Mesenteric fat pad (tissue), 1 donor: Measurements from ENCODE around the gene MXRA7. TPM values are rescaled to one million over a fixed set of nuclear protein-coding genes. Genes with fewer than 3 reads are reported as not detected.
"Not testable (repeated sequence)": the region's sequence is repeated elsewhere in the genome, so short reads cannot be mapped to it uniquely, and the experiment has no call there.

Experiments used
- DNase-seq: peaks from one replicate; pipeline ENCODE4 v3.0.0-alpha.2; 2020; ENCODE audit warnings: low spot score
- long read RNA-seq: library from polyadenylated mRNA; unstranded; transcript quantifications from one replicate; pipeline ENCODE4 v2.0.0, GENCODE V29; 2020
- total RNA-seq: library from RNA; stranded (reverse); fragmentation: NEBNext Ultra II Directional; extraction: Animal tissue kit (Norgen Biotek cat#: 25700); gene quantifications from one replicate; pipeline ENCODE4 v1.2.1, GENCODE V29; 2021
- donor health status: DM: yes; HTN: yes; CAD: no.

MXRA7 gene, protein sequence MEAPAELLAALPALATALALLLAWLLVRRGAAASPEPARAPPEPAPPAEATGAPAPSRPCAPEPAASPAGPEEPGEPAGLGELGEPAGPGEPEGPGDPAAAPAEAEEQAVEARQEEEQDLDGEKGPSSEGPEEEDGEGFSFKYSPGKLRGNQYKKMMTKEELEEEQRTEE
- total RNA-seq, result 193 TPM
- long read RNA-seq, partial matches to known transcripts, result 24 of 47 reads
- long read RNA-seq, other reads (novel, unspliced or antisense), result 15 of 47 reads

- no peak for DNase-seq
Measured at GRCh38 chr17:76710863-76711611, at the start of gene MXRA7. TSS of gene MXRA7 (minus strand) at chr17:76710965. CDS start at chr17:76710946, 19 bp downstream.

- no peak for DNase-seq
Measured at GRCh38 chr17:76758570-76758969, 47.8 kb upstream of the MXRA7 start.

GRCh38 chr17:76757256-76757655 is 46.5 kb upstream of the MXRA7 start:
- DNase-seq, result no peak

DNA sequence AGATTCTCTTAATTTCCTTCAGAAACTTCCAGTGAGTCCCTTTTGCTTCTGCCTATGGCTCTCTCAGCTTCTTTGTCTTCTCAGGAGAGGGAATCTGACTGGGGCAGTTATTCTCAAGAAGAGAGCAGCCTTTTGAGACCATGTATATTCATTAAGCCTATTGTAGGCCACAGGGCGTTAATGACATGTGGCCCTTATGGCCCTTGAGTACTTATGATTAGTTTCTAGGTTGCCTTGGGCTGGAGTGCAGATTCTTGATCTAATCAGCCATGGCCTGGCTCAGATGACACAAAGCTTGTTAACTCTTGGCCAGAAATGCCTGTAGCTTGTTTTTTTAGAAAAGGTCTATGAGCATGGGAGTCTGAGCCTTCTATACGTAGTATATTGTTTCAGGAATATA is 44.5 kb upstream of the MXRA7 start:
- DNase-seq, result no peak

DNA sequence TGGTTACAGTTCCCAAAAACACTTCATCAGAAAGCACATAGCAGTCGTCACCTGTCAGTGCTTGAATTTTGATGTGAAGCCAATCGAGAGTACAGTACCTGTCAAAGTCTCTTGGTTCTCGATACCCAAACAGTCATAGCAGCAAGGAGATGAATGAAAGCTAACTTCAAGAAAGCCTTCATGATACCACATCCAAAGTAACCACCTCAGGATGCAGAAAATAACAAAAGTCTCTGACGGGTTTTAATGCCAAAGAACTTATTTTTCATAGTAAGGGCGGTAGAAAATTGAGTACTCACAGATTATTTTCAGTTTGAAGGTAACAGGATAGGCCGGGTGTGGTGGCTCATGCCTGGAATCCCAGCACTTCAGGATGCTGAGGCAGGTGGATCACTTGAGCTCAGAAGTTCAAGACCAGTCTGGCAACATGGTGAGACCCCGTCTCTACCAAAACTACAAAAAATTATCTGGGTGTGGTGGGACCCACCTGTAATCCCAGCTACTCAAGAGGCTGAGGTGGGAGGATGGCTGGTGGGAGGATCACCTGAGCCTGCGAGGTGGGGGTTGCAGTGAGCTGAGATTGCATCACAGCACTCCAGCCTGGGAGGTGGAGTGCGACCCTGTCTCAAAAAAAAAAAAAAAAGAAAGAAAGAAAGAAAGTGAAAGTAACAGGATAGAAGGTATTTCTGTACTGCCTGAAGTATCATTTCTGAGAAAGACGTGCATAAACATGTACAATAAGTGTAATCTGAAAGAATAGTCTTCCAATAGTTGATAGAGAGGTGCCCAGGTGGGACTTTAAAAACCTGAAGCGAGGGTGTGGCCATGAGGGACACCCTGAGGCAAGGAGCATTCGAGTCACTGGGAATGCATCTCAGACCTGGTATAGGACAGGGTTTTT is 42.5 kb upstream of the MXRA7 start:
- no peak for DNase-seq

- DNase-seq, result no peak
Measured at GRCh38 chr17:76752006-76752405, 41.2 kb upstream of the MXRA7 start.

GRCh38 chr17:76751416-76751993 is 40.7 kb upstream of the MXRA7 start:
- no peak for DNase-seq

- no peak for DNase-seq
Measured at GRCh38 chr17:76748657-76749056, 37.9 kb upstream of the MXRA7 start.

DNA sequence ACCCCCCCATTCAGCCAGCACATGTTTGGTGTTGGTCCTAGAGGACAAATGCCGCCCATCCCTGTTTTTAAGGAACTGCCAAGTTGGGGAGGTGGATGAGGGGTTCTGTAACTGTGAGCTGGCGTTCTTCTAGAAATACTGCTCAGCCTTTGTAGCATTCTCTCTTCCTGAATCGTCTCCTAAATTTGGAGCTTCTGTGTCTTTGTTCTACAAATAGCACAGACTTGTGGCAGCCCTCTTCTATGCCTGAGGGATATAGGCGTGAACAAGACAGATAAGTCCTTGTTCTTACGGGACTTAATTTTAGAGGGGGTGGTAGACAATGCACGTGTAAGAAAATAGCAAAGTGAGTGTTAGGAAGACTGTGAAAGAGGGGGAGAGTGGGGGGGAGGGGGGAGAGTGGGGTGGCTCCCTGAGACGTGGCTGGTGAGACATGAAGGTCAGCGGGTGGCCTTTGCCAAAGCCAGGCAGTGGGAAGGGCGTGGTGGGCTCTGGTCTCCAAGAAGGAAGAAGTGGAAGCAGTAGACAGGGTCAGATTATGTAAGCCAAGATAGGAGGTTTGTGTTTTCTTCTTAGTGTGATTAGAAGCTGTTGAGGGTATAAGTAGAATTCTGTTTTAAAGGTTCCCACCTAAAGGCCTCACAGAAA is 37.1 kb upstream of the MXRA7 start:
- no peak for DNase-seq

DNA sequence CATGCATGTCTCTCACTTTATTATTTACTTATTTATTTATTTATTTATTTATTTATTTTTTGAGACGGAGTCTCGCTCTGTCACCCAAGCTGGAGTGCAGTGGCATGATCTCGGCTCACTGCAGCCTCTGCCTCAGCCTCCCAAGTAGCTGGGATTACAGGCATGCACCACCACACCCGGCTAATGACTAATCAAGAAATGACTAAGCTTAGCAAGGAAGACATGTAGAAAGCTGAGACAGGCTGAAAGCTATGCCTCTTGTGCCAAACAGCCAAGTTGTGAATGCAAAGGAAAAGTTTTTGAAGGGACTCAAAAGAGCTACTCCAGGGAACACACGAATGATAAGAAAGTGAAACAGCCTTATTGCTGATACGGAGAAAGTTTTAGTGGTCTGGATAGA is 35.0 kb upstream of the MXRA7 start:
- DNase-seq, result not testable (repeated sequence)

DNA sequence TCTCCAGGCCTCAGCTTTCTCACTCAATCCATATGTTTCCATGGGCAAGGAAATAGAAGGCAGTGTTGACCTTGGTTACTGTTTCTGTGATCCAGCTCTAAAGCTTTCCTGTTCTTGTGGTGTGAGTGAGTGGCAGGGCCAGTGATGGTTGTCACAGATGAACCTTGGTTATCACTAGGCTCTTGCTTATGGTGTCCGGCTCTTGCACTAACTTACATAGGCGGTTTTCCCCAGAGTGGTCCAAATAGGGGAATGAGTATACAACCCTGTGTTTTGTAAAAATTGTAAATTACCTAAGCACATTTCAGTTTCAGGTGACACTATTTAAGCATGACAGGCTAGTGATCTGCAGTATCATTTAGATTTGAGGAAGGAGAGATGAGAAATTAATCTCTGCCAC is 34.0 kb upstream of the MXRA7 start:
- no peak for DNase-seq

- no peak for DNase-seq
Measured at GRCh38 chr17:76742958-76743357, 32.2 kb upstream of the MXRA7 start.

GRCh38 chr17:76740329-76741118 is 29.8 kb upstream of the MXRA7 start:
- no peak for DNase-seq

- DNase-seq, result not testable (repeated sequence)
Measured at GRCh38 chr17:76739568-76740115, 28.9 kb upstream of the MXRA7 start.

- DNase-seq, result no peak
Measured at GRCh38 chr17:76738468-76738850, 27.7 kb upstream of the MXRA7 start.

- DNase-seq, result peak; percentile 97
Measured at GRCh38 chr17:76737676-76738467, 27.1 kb upstream of the MXRA7 start, which contains the start of gene MFSD11. TSS of gene MFSD11 (plus strand) at chr17:76738119. CDS start at chr17:76738353, 234 bp downstream.

GRCh38 chr17:76737082-76737675 is 26.4 kb upstream of the MXRA7 start, which contains the start of gene SRSF2:
TSS of gene SRSF2 (minus strand) at chr17:76737331. CDS start at chr17:76737160, 171 bp downstream.
- DNase-seq, result peak; percentile 100

DNA sequence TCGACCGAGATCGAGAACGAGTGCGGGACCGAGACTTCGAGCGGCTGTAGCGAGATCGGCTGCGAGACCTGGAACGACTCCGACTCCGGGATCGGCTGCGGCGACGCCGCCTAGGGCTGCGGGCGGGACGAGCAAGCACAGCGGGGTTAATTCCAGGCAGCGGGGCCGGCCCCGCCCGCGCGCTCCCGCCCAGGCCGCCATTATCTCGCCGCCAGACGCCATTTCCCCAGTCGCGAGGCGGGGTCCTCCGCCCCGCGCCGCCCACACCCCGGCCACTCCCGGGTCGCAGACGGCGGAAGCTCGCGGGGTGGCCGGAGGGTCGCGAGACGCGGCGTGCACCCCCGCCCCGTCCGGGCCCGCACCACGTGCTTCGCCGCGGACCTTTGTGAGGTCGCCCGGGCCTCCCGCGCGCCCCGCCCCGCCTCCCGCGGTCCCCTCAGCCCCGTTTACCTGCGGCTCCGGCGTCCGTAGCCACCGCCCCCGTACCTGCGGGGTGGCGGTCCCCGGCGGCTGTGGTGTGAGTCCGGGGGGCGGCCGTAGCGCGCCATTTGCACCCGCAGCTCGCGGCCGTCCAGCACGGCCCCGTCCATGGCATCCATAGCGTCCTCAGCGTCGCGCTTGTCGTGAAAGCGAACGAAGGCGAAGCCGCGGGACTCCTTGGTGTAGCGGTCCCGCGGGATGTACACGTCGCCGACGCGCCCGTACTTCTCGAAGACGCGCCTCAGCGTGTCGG is 25.8 kb upstream of the MXRA7 start:
- peak; percentile 95 for DNase-seq
